ENCODE measurements around the gene PCBP3. TPM values are rescaled to one million over a fixed set of nuclear protein-coding genes. Genes with fewer than 3 reads are reported as not detected.

Gene PCBP3
- total and polyA plus RNA-seq, 2 experiments from 2014 or later = 3.4 to 4.3 TPM

GRCh38 chr21:45824546-45825215 lies 181.2 kb downstream of the PCBP3 start:
- no peaks in the 10 kb centered on the region for H3K36me3 ChIP-seq
- no peak for DNase-seq (ENCODE audit: low read depth in 1 of 2, low spot score in 1 of 2)
- H3K4me3 ChIP-seq = no peak overlapping the region
- no peaks in the 10 kb centered on the region for H3K27me3 ChIP-seq
- TF ChIP-seq CTCF (IDR thresholded peaks at IDR 0.05; ENCODE audit: low read depth, low read length) = no peak
- H3K9me3 ChIP-seq (ENCODE audit: low read depth) = no peaks in the 10 kb centered on the region
- peaks cover 4% of the 10 kb centered on the region for H3K4me1 ChIP-seq (ENCODE audit: low read depth)
- no peak overlapping the region for H3K27ac ChIP-seq

- H3K27me3 ChIP-seq = no peaks in the 10 kb centered on the region
- H3K27ac ChIP-seq = no peak overlapping the region
- peaks cover 4% of the 10 kb centered on the region for H3K4me1 ChIP-seq (ENCODE audit: low read depth)
- TF ChIP-seq CTCF (IDR thresholded peaks at IDR 0.05; ENCODE audit: low read depth, low read length) = no peak
- no peaks in the 10 kb centered on the region for H3K9me3 ChIP-seq (ENCODE audit: low read depth)
- H3K36me3 ChIP-seq = no peaks in the 10 kb centered on the region
- no peak overlapping the region for H3K4me3 ChIP-seq
- DNase-seq (ENCODE audit: low read depth in 1 of 2, low spot score in 1 of 2) = no peak
Observed at GRCh38 chr21:45825219-45825618, 181.7 kb downstream of the PCBP3 start.

- Histone ChIP-seq H3K27me3 (no peaks in the 10 kb centered on the region), H3K27ac (no peak overlapping the region), H3K4me1 (ENCODE audit: low read depth) (peaks cover 3% of the 10 kb centered on the region), H3K9me3 (ENCODE audit: low read depth) (no peaks in the 10 kb centered on the region), H3K36me3 (no peaks in the 10 kb centered on the region), H3K4me3 (no peak overlapping the region)
- no peak for TF ChIP-seq CTCF (IDR thresholded peaks at IDR 0.05; ENCODE audit: low read depth, low read length)
- no peak for DNase-seq (ENCODE audit: low read depth in 1 of 2, low spot score in 1 of 2)
Observed at GRCh38 chr21:45826676-45827301, 183.3 kb downstream of the PCBP3 start.

- no peaks in the 10 kb centered on the region for H3K36me3 ChIP-seq
- no peak overlapping the region for H3K27ac ChIP-seq
- DNase-seq (ENCODE audit: low read depth in 1 of 2, low spot score in 1 of 2) = no peak
- TF ChIP-seq CTCF (IDR thresholded peaks at IDR 0.05; ENCODE audit: low read depth, low read length) = no peak
- no peaks in the 10 kb centered on the region for H3K27me3 ChIP-seq
- no peaks in the 10 kb centered on the region for H3K4me1 ChIP-seq (ENCODE audit: low read depth)
- no peak overlapping the region for H3K4me3 ChIP-seq
- no peaks in the 10 kb centered on the region for H3K9me3 ChIP-seq (ENCODE audit: low read depth)
Observed at GRCh38 chr21:45827302-45827692, 183.8 kb downstream of the PCBP3 start.

GRCh38 chr21:45827881-45828579 lies 184.5 kb downstream of the PCBP3 start:
- no peaks in the 10 kb centered on the region for H3K36me3 ChIP-seq
- H3K9me3 ChIP-seq (ENCODE audit: low read depth) = no peaks in the 10 kb centered on the region
- DNase-seq (ENCODE audit: low read depth in 1 of 2, low spot score in 1 of 2) = no peak
- no peak overlapping the region for H3K4me3 ChIP-seq
- no peaks in the 10 kb centered on the region for H3K4me1 ChIP-seq (ENCODE audit: low read depth)
- no peak overlapping the region for H3K27ac ChIP-seq
- TF ChIP-seq CTCF (IDR thresholded peaks at IDR 0.05; ENCODE audit: low read depth, low read length) = no peak
- no peaks in the 10 kb centered on the region for H3K27me3 ChIP-seq
